SK-N-SH treated with all-trans-retinoic acid at 6 μM for 48 hours (cell line): ENCODE measurements around the gene MAP7.

ENCODE experiments used
- TCF4 ChIP-seq: fragments of 250-450 bp; sonication (Bioruptor Pico); IDR thresholded peaks from 2 replicates; pipeline ENCODE4 v1.8.0; 2021; ENCODE audit warnings: mild to moderate bottlenecking, moderate library complexity, borderline replicate concordance
- ZFP3 ChIP-seq: fragments of 250-450 bp; sonication (Bioruptor Pico); IDR thresholded peaks from 2 replicates; pipeline ENCODE4 v1.5.0; 2020; ENCODE audit warnings: mild to moderate bottlenecking, moderate library complexity
- ZFP30 ChIP-seq: fragments of 450-650 bp; formaldehyde crosslinking; IDR thresholded peaks from 2 replicates; pipeline ENCODE4 v1.5.0; 2022; ENCODE audit warnings: mild to moderate bottlenecking, moderate library complexity
- TF ChIP-seq, protein P1 (sequence below): fragments of 250-450 bp; sonication (Bioruptor Pico); IDR thresholded peaks from 2 replicates; pipeline ENCODE4 v1.8.0; 2020; ENCODE audit warnings: mild to moderate bottlenecking, moderate library complexity, borderline replicate concordance

DNA sequence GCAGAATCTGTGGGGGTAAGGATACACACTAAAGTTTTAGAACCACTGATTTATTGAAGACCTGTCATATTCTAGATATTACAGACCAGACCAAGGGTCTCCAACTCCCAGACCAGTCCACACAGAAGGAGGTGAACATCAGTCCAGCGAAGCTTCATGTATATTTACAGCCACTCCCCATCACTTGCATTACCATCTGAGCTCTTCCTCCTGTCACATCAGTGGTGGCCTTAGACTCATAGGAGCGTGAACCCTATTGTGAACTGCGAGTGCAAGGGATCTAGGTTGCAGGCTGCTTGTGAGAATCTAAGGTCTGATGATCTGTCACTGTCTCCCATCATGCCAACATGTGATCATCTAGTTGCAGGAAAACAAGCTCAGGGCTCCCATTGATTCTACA is 255.6 kb downstream of the MAP7 start:
- no peak for TF ChIP-seq ZFP30 (CRISPR knock-in tag)
- TF ChIP-seq, protein P1, sequence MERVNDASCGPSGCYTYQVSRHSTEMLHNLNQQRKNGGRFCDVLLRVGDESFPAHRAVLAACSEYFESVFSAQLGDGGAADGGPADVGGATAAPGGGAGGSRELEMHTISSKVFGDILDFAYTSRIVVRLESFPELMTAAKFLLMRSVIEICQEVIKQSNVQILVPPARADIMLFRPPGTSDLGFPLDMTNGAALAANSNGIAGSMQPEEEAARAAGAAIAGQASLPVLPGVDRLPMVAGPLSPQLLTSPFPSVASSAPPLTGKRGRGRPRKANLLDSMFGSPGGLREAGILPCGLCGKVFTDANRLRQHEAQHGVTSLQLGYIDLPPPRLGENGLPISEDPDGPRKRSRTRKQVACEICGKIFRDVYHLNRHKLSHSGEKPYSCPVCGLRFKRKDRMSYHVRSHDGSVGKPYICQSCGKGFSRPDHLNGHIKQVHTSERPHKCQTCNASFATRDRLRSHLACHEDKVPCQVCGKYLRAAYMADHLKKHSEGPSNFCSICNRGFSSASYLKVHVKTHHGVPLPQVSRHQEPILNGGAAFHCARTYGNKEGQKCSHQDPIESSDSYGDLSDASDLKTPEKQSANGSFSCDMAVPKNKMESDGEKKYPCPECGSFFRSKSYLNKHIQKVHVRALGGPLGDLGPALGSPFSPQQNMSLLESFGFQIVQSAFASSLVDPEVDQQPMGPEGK (CRISPR knock-in tag), result no peak
- TF ChIP-seq ZFP3 (CRISPR knock-in tag), result no peak
- TF ChIP-seq TCF4 (CRISPR knock-in tag), result no peak
